PC-9 (cell line): ENCODE data around the gene NRG3. TPM values are rescaled to one million over a fixed set of nuclear protein-coding genes. Genes with fewer than 3 reads are reported as not detected.

ENCODE experiments used
- BruUV-seq: library from RNA; stranded (reverse); fragments of 400-500 nt; replicated peaks from 2 replicates; lab custom pipeline; 2021; lab: Mats Ljungman, UMichigan
- CTCF ChIA-PET: fragments of 300-600 bp; sonication (Branson Sonifier 250); formaldehyde crosslinking; loops from one replicate; lab custom pipeline; 2022; ENCODE audit warnings: antibody characterized with exemption; lab: Charles Lee
- POLR2A ChIA-PET: fragments of 300-600 bp; sonication (Branson Sonifier 250); formaldehyde crosslinking; loops from one replicate; lab custom pipeline; 2022; ENCODE audit warnings: antibody characterized with exemption; ENCODE audit not compliant: unreplicated experiment; lab: Charles Lee
- DNase-seq, 2 experiments: peaks; one replicate each; pipeline versions ENCODE4 v3.0.0 to v3.0.0-alpha.2; 2015 to 2022; ENCODE audit warnings: mixed read lengths in 1 of 2
- H2AFZ ChIP-seq: fragments of 200-600 bp; sonication (generic); 2 replicates; pipeline ENCODE4 v1.8.1; 2017; ENCODE audit warnings: antibody characterized with exemption
- H3F3A ChIP-seq: fragments of 200-600 bp; sonication (generic); 2 replicates; pipeline ENCODE4 v1.8.1; 2017; ENCODE audit warnings: antibody characterized with exemption, mild to moderate bottlenecking, low read depth; ENCODE audit not compliant: insufficient read depth
- H3K27ac ChIP-seq: fragments of 200-600 bp; sonication (generic); 2 replicates; pipeline ENCODE4 v1.6.1; 2016; ENCODE audit warnings: mixed run types
- H3K27me3 ChIP-seq: fragments of 200-600 bp; sonication (generic); 2 replicates; pipeline ENCODE4 v1.6.1; 2016; ENCODE audit warnings: low read depth, mixed run types; ENCODE audit not compliant: insufficient read depth
- H3K36me3 ChIP-seq: fragments of 200-600 bp; sonication (generic); 2 replicates; pipeline ENCODE4 v1.6.1; 2016; ENCODE audit warnings: low read depth, mixed run types
- H3K4me1 ChIP-seq: fragments of 200-600 bp; sonication (generic); replicated peaks from 2 replicates; pipeline ENCODE4 v1.6.1; 2016; ENCODE audit warnings: mixed run types; ENCODE audit not compliant: insufficient read depth
- H3K4me2 ChIP-seq: fragments of 200-600 bp; sonication (generic); 2 replicates; pipeline ENCODE4 v1.6.1; 2017; ENCODE audit warnings: mixed run types
- H3K4me3 ChIP-seq: fragments of 200-600 bp; sonication (generic); 2 replicates; pipeline ENCODE4 v1.6.1; 2016; ENCODE audit warnings: mixed run types
- H3K79me2 ChIP-seq: fragments of 200-600 bp; sonication (generic); 2 replicates; pipeline ENCODE4 v1.6.1; 2017; ENCODE audit warnings: low read depth, mixed run types
- H3K9me2 ChIP-seq: fragments of 200-600 bp; sonication (generic); 2 replicates; pipeline ENCODE4 v1.8.1; 2017; ENCODE audit warnings: mild to moderate bottlenecking; ENCODE audit not compliant: insufficient read depth
- H3K9me3 ChIP-seq: fragments of 200-600 bp; sonication (generic); 2 replicates; pipeline ENCODE4 v1.8.1; 2016; ENCODE audit warnings: low read depth; ENCODE audit not compliant: insufficient read depth
- H4K20me1 ChIP-seq: fragments of 200-600 bp; sonication (generic); 2 replicates; pipeline ENCODE4 v1.8.1; 2017; ENCODE audit not compliant: insufficient read depth
- CTCF ChIP-seq: fragments of 200-600 bp; sonication (generic); conservative IDR thresholded peaks from 2 replicates; pipeline ENCODE4 v1.6.1; 2017; ENCODE audit warnings: mixed run types, antibody characterized with exemption, mild to moderate bottlenecking, moderate library complexity
- EZH2 ChIP-seq: fragments of 200-600 bp; sonication (generic); IDR thresholded peaks from 2 replicates; pipeline ENCODE4 v1.8.0; 2017; ENCODE audit warnings: antibody characterized with exemption, low read depth
- intact Hi-C: fragments of 100-400 bp; cut with micrococcal nuclease; formaldehyde crosslinking; loops from one replicate; pipeline ENCODE4 v1.10.0; 2022; ENCODE audit not compliant: unreplicated experiment
- total RNA-seq: library from RNA; stranded (reverse); gene quantifications from 2 replicates; pipeline ENCODE4 v1.2.3, GENCODE V29; 2021

The NRG3 gene
- total RNA-seq, 1 experiment from 2014 or later = not detected

- POLR2A ChIA-PET = no interaction called here
These were observed 391.4 kb downstream of the NRG3 start for GRCh38 chr10:82266438-82266837.

GRCh38 chr10:82267014-82267413 lies 392.0 kb downstream of the NRG3 start:
- no TSS peak for BruUV-seq
- no peaks in the 10 kb centered on the region for H3K36me3 ChIP-seq
- no peaks in the 10 kb centered on the region for H3K79me2 ChIP-seq
- ChIA-PET POLR2A (no interaction called here), CTCF (no interaction called here)
- intact Hi-C loops = no loop called here
- H3K9me3 ChIP-seq = no peaks in the 10 kb centered on the region
- H4K20me1 ChIP-seq = no peaks in the 10 kb centered on the region
- TF ChIP-seq EZH2 (no peak), CTCF (no peak)
- no peaks in the 10 kb centered on the region for H3K4me1 ChIP-seq
- no peaks in the 10 kb centered on the region for H3K9me2 ChIP-seq
- H3K4me3 ChIP-seq = no peak overlapping the region
- no peak overlapping the region for H3K4me2 ChIP-seq
- no peaks in the 10 kb centered on the region for H3F3A ChIP-seq
- H2AFZ ChIP-seq = no peak overlapping the region
- no peak for DNase-seq
- H3K27ac ChIP-seq = no peak overlapping the region
- no peaks in the 10 kb centered on the region for H3K27me3 ChIP-seq

More at GRCh38 chr10:82266438-82266837, 391.4 kb downstream of the NRG3 start:
- Histone ChIP-seq H3K36me3 (no peaks in the 10 kb centered on the region), H3F3A (no peaks in the 10 kb centered on the region), H3K27me3 (no peaks in the 10 kb centered on the region), H4K20me1 (no peaks in the 10 kb centered on the region), H3K4me2 (no peak overlapping the region), H2AFZ (no peak overlapping the region), H3K9me2 (no peaks in the 10 kb centered on the region), H3K9me3 (no peaks in the 10 kb centered on the region), H3K4me3 (no peak overlapping the region), H3K27ac (no peak overlapping the region), H3K4me1 (no peaks in the 10 kb centered on the region), H3K79me2 (no peaks in the 10 kb centered on the region)
- CTCF ChIA-PET = no interaction called here
- TF ChIP-seq EZH2 = no peak
- TF ChIP-seq CTCF = no peak
- no peak for DNase-seq
- no TSS peak for BruUV-seq
- intact Hi-C loops = no loop called here

- H4K20me1 ChIP-seq = no peaks in the 10 kb centered on the region
- no peak for DNase-seq
- ChIA-PET POLR2A (no interaction called here), CTCF (no interaction called here)
- BruUV-seq = no TSS peak
- H3K36me3 ChIP-seq = no peaks in the 10 kb centered on the region
- no peak overlapping the region for H3K4me2 ChIP-seq
- no peak for TF ChIP-seq EZH2
- TF ChIP-seq CTCF = no peak
- no peaks in the 10 kb centered on the region for H3K9me2 ChIP-seq
- intact Hi-C loops = no loop called here
- no peaks in the 10 kb centered on the region for H3K79me2 ChIP-seq
- H3K9me3 ChIP-seq = no peaks in the 10 kb centered on the region
- no peak overlapping the region for H2AFZ ChIP-seq
- H3F3A ChIP-seq = no peaks in the 10 kb centered on the region
- H3K4me3 ChIP-seq = no peak overlapping the region
- H3K4me1 ChIP-seq = no peaks in the 10 kb centered on the region
- H3K27me3 ChIP-seq = no peaks in the 10 kb centered on the region
- H3K27ac ChIP-seq = no peak overlapping the region
These were observed 392.5 kb downstream of the NRG3 start for GRCh38 chr10:82267465-82267864.
